Activated naive CD8-positive, alpha-beta T cell (primary cell): ENCODE data around the gene LY6G5B.
"Not testable (repeated sequence)": the region's sequence is repeated elsewhere in the genome, so short reads cannot be mapped to it uniquely, and the experiment has no call there.

ENCODE experiments used
- H3K27ac Mint-ChIP-seq: one replicate; pipeline ENCODE4 v1.8.0; 2021; ENCODE audit warnings: mixed read lengths
- H3K27me3 Mint-ChIP-seq: one replicate; pipeline ENCODE4 v1.8.0; 2021; ENCODE audit warnings: mixed read lengths
- H3K36me3 Mint-ChIP-seq: one replicate; pipeline ENCODE4 v1.8.0; 2021; ENCODE audit warnings: mixed read lengths
- H3K4me1 Mint-ChIP-seq: one replicate; pipeline ENCODE4 v1.8.0; 2021; ENCODE audit warnings: low read depth, mixed read lengths
- H3K4me3 Mint-ChIP-seq: one replicate; pipeline ENCODE4 v1.8.0; 2021; ENCODE audit warnings: mild to moderate bottlenecking, mixed read lengths
- H3K9me3 Mint-ChIP-seq: one replicate; pipeline ENCODE4 v1.8.0; 2021; ENCODE audit warnings: low read depth, mixed read lengths

LY6G5B gene

GRCh38 chr6:31706599-31706998 is 36.8 kb downstream of the LY6G5B start, which contains the start of gene LY6G6F:
LY6G6F (plus strand) TSS chr6:31706866; CDS start chr6:31706907, 41 bp downstream.
- Mint-ChIP-seq H3K4me3 (no peak within 1 kb of the TSS), H3K9me3 (no peaks in the 10 kb centered on the region), H3K4me1 (peaks cover 24% of the 10 kb centered on the region), H3K27me3 (no peaks in the 10 kb centered on the region), H3K27ac (no peak within 1 kb of the TSS), H3K36me3 (peaks cover 2% of the 10 kb centered on the region)

GRCh38 chr6:31707701-31708100 is 37.9 kb downstream of the LY6G5B start:
- no peak overlapping the region for H3K4me3 Mint-ChIP-seq
- peaks cover 2% of the 10 kb centered on the region for H3K36me3 Mint-ChIP-seq
- H3K27me3 Mint-ChIP-seq, result no peaks in the 10 kb centered on the region
- no peak overlapping the region for H3K27ac Mint-ChIP-seq
- H3K9me3 Mint-ChIP-seq, result no peaks in the 10 kb centered on the region
- peaks cover 14% of the 10 kb centered on the region for H3K4me1 Mint-ChIP-seq

- H3K4me1 Mint-ChIP-seq, result peaks cover 14% of the 10 kb centered on the region
- H3K27ac Mint-ChIP-seq, result no peak overlapping the region
- H3K36me3 Mint-ChIP-seq, result peaks cover 2% of the 10 kb centered on the region
- H3K9me3 Mint-ChIP-seq, result no peaks in the 10 kb centered on the region
- no peak overlapping the region for H3K4me3 Mint-ChIP-seq
- no peaks in the 10 kb centered on the region for H3K27me3 Mint-ChIP-seq
These were observed 38.4 kb downstream of the LY6G5B start for GRCh38 chr6:31708224-31708623.

- not testable (repeated sequence) for H3K4me3 Mint-ChIP-seq, H3K27ac Mint-ChIP-seq, H3K9me3 Mint-ChIP-seq, H3K27me3 Mint-ChIP-seq, H3K36me3 Mint-ChIP-seq
- peaks cover 14% of the 10 kb centered on the region for H3K4me1 Mint-ChIP-seq
These were observed 39.4 kb downstream of the LY6G5B start for GRCh38 chr6:31709157-31709556.

- H3K27me3 Mint-ChIP-seq, result no peaks in the 10 kb centered on the region
- no peaks in the 10 kb centered on the region for H3K36me3 Mint-ChIP-seq
- H3K27ac Mint-ChIP-seq, result no peak overlapping the region
- H3K9me3 Mint-ChIP-seq, result no peaks in the 10 kb centered on the region
- no peak overlapping the region for H3K4me3 Mint-ChIP-seq
- peaks cover 17% of the 10 kb centered on the region for H3K4me1 Mint-ChIP-seq
These were observed 40.9 kb downstream of the LY6G5B start for GRCh38 chr6:31710523-31711219.

GRCh38 chr6:31711233-31711632 is 41.5 kb downstream of the LY6G5B start:
- H3K27ac Mint-ChIP-seq, result no peak overlapping the region
- peaks cover 17% of the 10 kb centered on the region for H3K4me1 Mint-ChIP-seq
- H3K27me3 Mint-ChIP-seq, result no peaks in the 10 kb centered on the region
- H3K4me3 Mint-ChIP-seq, result no peak overlapping the region
- H3K9me3 Mint-ChIP-seq, result no peaks in the 10 kb centered on the region
- H3K36me3 Mint-ChIP-seq, result no peaks in the 10 kb centered on the region

- H3K4me3 Mint-ChIP-seq, result no peak overlapping the region
These were observed 42.5 kb downstream of the LY6G5B start for GRCh38 chr6:31712296-31712695.

GRCh38 chr6:31713465-31713864 is 43.7 kb downstream of the LY6G5B start:
- Mint-ChIP-seq H3K4me1 (peaks cover 17% of the 10 kb centered on the region), H3K9me3 (no peaks in the 10 kb centered on the region), H3K36me3 (no peaks in the 10 kb centered on the region), H3K4me3 (no peak overlapping the region), H3K27me3 (no peaks in the 10 kb centered on the region), H3K27ac (no peak overlapping the region)

More at GRCh38 chr6:31712296-31712695, 42.5 kb downstream of the LY6G5B start:
- Mint-ChIP-seq H3K36me3 (no peaks in the 10 kb centered on the region), H3K9me3 (no peaks in the 10 kb centered on the region), H3K4me1 (peaks cover 17% of the 10 kb centered on the region), H3K27me3 (no peaks in the 10 kb centered on the region), H3K27ac (no peak overlapping the region)

GRCh38 chr6:31713991-31714684 is 44.4 kb downstream of the LY6G5B start:
- Mint-ChIP-seq H3K27me3 (no peaks in the 10 kb centered on the region), H3K27ac (no peak overlapping the region), H3K4me3 (no peak overlapping the region), H3K9me3 (no peaks in the 10 kb centered on the region), H3K4me1 (peaks cover 17% of the 10 kb centered on the region), H3K36me3 (no peaks in the 10 kb centered on the region)

GRCh38 chr6:31715022-31715958 is 45.5 kb downstream of the LY6G5B start, which contains the start of gene LY6G6D:
LY6G6D (plus strand) TSS chr6:31715348; CDS start chr6:31715356, 8 bp downstream.
- Mint-ChIP-seq H3K4me1 (peaks cover 17% of the 10 kb centered on the region), H3K36me3 (no peaks in the 10 kb centered on the region), H3K27me3 (no peaks in the 10 kb centered on the region), H3K27ac (no peak within 1 kb of the TSS), H3K4me3 (no peak within 1 kb of the TSS), H3K9me3 (no peaks in the 10 kb centered on the region)

- no peak overlapping the region for H3K27ac Mint-ChIP-seq
- H3K9me3 Mint-ChIP-seq, result no peaks in the 10 kb centered on the region
- H3K4me1 Mint-ChIP-seq, result peaks cover 10% of the 10 kb centered on the region
- H3K4me3 Mint-ChIP-seq, result no peak overlapping the region
- no peaks in the 10 kb centered on the region for H3K36me3 Mint-ChIP-seq
- H3K27me3 Mint-ChIP-seq, result no peaks in the 10 kb centered on the region
These were observed 47.9 kb downstream of the LY6G5B start for GRCh38 chr6:31717499-31718222.

GRCh38 chr6:31718265-31718664 is 48.5 kb downstream of the LY6G5B start:
- Mint-ChIP-seq H3K27me3 (no peaks in the 10 kb centered on the region), H3K9me3 (no peaks in the 10 kb centered on the region), H3K4me3 (no peak overlapping the region), H3K36me3 (no peaks in the 10 kb centered on the region), H3K4me1 (peaks cover 10% of the 10 kb centered on the region), H3K27ac (no peak overlapping the region)

- no peaks in the 10 kb centered on the region for H3K36me3 Mint-ChIP-seq
- H3K4me1 Mint-ChIP-seq, result peaks cover 11% of the 10 kb centered on the region
- H3K9me3 Mint-ChIP-seq, result no peaks in the 10 kb centered on the region
- no peaks in the 10 kb centered on the region for H3K27me3 Mint-ChIP-seq
- no peak overlapping the region for H3K4me3 Mint-ChIP-seq
- no peak overlapping the region for H3K27ac Mint-ChIP-seq
These were observed 49.2 kb downstream of the LY6G5B start for GRCh38 chr6:31719001-31719400.

GRCh38 chr6:31720196-31720770 is 50.5 kb downstream of the LY6G5B start:
- H3K36me3 Mint-ChIP-seq, result no peaks in the 10 kb centered on the region
- no peaks in the 10 kb centered on the region for H3K27me3 Mint-ChIP-seq
- H3K27ac Mint-ChIP-seq, result no peak overlapping the region
- no peaks in the 10 kb centered on the region for H3K9me3 Mint-ChIP-seq
- H3K4me1 Mint-ChIP-seq, result peaks cover 9% of the 10 kb centered on the region
- H3K4me3 Mint-ChIP-seq, result no peak overlapping the region
